Mesendoderm (in vitro differentiated cells): ENCODE results near the gene CAP2.

ENCODE experiments used
- DNase-seq: peaks from one replicate; pipeline ENCODE4 v3.0.0; 2013
- H2AK5ac ChIP-seq: 2 replicates; pipeline ENCODE4 v1.6.1; 2013; ENCODE audit warnings: low read length, inconsistent platforms
- H2BK120ac ChIP-seq: 2 replicates; pipeline ENCODE4 v1.6.1; 2013; ENCODE audit warnings: low read depth, mild to moderate bottlenecking, low read length, moderate library complexity, mixed read lengths
- H2BK15ac ChIP-seq: replicated peaks from 2 replicates; pipeline ENCODE4 v1.6.1; 2013; ENCODE audit warnings: low read depth, mild to moderate bottlenecking, moderate library complexity
- H2BK5ac ChIP-seq: 2 replicates; pipeline ENCODE4 v1.6.1; 2013; ENCODE audit warnings: low read length, inconsistent platforms
- H3K18ac ChIP-seq: 2 replicates; pipeline ENCODE4 v1.6.1; 2013; ENCODE audit warnings: mild to moderate bottlenecking, low read length, mixed read lengths
- H3K23ac ChIP-seq: one replicate; pipeline ENCODE4 v1.6.1; 2013; ENCODE audit warnings: low read length
- H3K27ac ChIP-seq: 2 replicates; pipeline ENCODE4 v1.5.1; 2013; ENCODE audit warnings: low read depth, mild to moderate bottlenecking, inconsistent platforms, low read length, moderate library complexity
- H3K27me3 ChIP-seq: 2 replicates; pipeline ENCODE4 v1.6.1; 2013; ENCODE audit warnings: low read length, control low read depth, mild to moderate bottlenecking, inconsistent platforms; ENCODE audit not compliant: insufficient read depth, poor library complexity
- H3K36me3 ChIP-seq: 2 replicates; pipeline ENCODE4 v1.6.1; 2013; ENCODE audit warnings: low read length, inconsistent platforms; ENCODE audit not compliant: control insufficient read depth, insufficient read depth
- H3K4ac ChIP-seq: one replicate; pipeline ENCODE4 v1.6.1; 2013; ENCODE audit warnings: low read depth, mild to moderate bottlenecking, low read length, moderate library complexity
- H3K4me1 ChIP-seq: 2 replicates; pipeline ENCODE4 v1.6.1; 2013; ENCODE audit warnings: low read depth, low read length, inconsistent platforms; ENCODE audit not compliant: control insufficient read depth
- H3K4me2 ChIP-seq: 2 replicates; pipeline ENCODE4 v1.6.1; 2013; ENCODE audit warnings: low read length
- H3K4me3 ChIP-seq: 2 replicates; pipeline ENCODE4 v1.5.1; 2013; ENCODE audit warnings: mild to moderate bottlenecking, low read length
- H3K56ac ChIP-seq: one replicate; pipeline ENCODE4 v1.6.1; 2013; ENCODE audit warnings: low read length
- H3K79me1 ChIP-seq: 2 replicates; pipeline ENCODE4 v1.6.1; 2013; ENCODE audit warnings: low read length, inconsistent platforms
- H3K79me2 ChIP-seq: 2 replicates; pipeline ENCODE4 v1.6.1; 2013; ENCODE audit warnings: mild to moderate bottlenecking, low read length; ENCODE audit not compliant: control insufficient read depth, insufficient read depth
- H3K9ac ChIP-seq: 2 replicates; pipeline ENCODE4 v1.6.1; 2013; ENCODE audit warnings: low read length, inconsistent platforms
- H4K5ac ChIP-seq: one replicate; pipeline ENCODE4 v1.6.1; 2013; ENCODE audit warnings: low read length
- H4K8ac ChIP-seq: one replicate; pipeline ENCODE4 v1.6.1; 2013; ENCODE audit warnings: low read depth, mild to moderate bottlenecking, control low read depth, low read length, moderate library complexity
- WGBS: extraction: QIAGEN DNeasy Blood & Tissue Kit; methylation state at CpG from one replicate; pipeline ENCODE4 v1.1.7; 2013; ENCODE audit warnings: low lambda C conversion rate, missing lambda C conversion rate; ENCODE audit not compliant: insufficient coverage; ENCODE audit errors: extremely low coverage; 5-methylcytosine and 5-hydroxymethylcytosine counted together

Gene CAP2

DNA sequence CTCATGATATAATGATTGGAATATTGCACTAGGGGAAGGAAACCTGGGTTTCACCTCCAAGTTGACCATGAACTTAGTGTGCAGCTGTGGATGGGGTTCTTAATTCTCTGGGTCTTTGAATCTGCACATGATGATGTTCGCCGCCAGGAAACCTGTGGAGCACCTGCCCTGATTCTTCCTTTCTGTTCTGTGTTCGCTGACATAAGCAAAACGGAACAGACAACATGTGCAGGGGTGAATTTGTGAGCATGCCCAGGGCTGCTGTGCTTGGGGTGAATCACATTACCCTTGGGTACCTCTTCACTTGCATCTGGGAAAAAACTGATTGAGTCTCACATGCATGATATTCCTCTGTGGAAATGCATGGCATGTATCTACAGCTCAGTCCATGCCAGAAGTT, 48.8 kb downstream of the CAP2 start:
- no peaks in the 10 kb centered on the region for H3K4me1 ChIP-seq

GRCh38 chr6:17446713-17447112, 53.3 kb downstream of the CAP2 start:
- WGBS, result no CpG with 5 or more reads among the region's 2 CpGs
- H3K27me3 ChIP-seq, result no peaks in the 10 kb centered on the region

More for the DNA sequence above, 48.8 kb downstream of the CAP2 start:
- no CpG with 5 or more reads among the region's 4 CpGs for WGBS
- Histone ChIP-seq H2BK15ac (no peak overlapping the region), H3K79me2 (no peaks in the 10 kb centered on the region), H2BK5ac (no peak overlapping the region), H3K27ac (no peak overlapping the region), H3K79me1 (no peaks in the 10 kb centered on the region), H4K5ac (no peak overlapping the region), H3K18ac (no peak overlapping the region), H3K4me3 (no peak overlapping the region), H3K23ac (no peak overlapping the region), H2BK120ac (no peak overlapping the region), H3K4me2 (no peak overlapping the region), H3K9ac (no peak overlapping the region), H3K56ac (no peak overlapping the region), H3K27me3 (no peaks in the 10 kb centered on the region), H3K4ac (no peak overlapping the region), H3K36me3 (no peaks in the 10 kb centered on the region), H4K8ac (no peak overlapping the region), H2AK5ac (no peak overlapping the region)
- DNase-seq, result no peak

GRCh38 chr6:17448165-17448564, 54.8 kb downstream of the CAP2 start:
- H3K79me1 ChIP-seq, result no peaks in the 10 kb centered on the region
- no peaks in the 10 kb centered on the region for H3K27me3 ChIP-seq
- H2BK15ac ChIP-seq, result no peak overlapping the region
- H3K56ac ChIP-seq, result no peak overlapping the region
- no peak overlapping the region for H4K8ac ChIP-seq
- H2BK5ac ChIP-seq, result no peak overlapping the region
- no peak overlapping the region for H2BK120ac ChIP-seq
- H3K18ac ChIP-seq, result no peak overlapping the region
- H4K5ac ChIP-seq, result no peak overlapping the region
- no peak overlapping the region for H3K23ac ChIP-seq
- H3K9ac ChIP-seq, result no peak overlapping the region
- no CpG with 5 or more reads among the region's 1 CpG for WGBS
- H3K27ac ChIP-seq, result no peak overlapping the region
- no peak overlapping the region for H3K4ac ChIP-seq
- no peaks in the 10 kb centered on the region for H3K36me3 ChIP-seq
- H3K79me2 ChIP-seq, result no peaks in the 10 kb centered on the region
- no peaks in the 10 kb centered on the region for H3K4me1 ChIP-seq
- H3K4me2 ChIP-seq, result no peak overlapping the region
- no peak overlapping the region for H2AK5ac ChIP-seq
- no peak for DNase-seq
- no peak overlapping the region for H3K4me3 ChIP-seq

More at GRCh38 chr6:17446713-17447112, 53.3 kb downstream of the CAP2 start:
- no peaks in the 10 kb centered on the region for H3K4me1 ChIP-seq
- no peak overlapping the region for H3K4me2 ChIP-seq
- H3K9ac ChIP-seq, result no peak overlapping the region
- H3K18ac ChIP-seq, result no peak overlapping the region
- H3K4ac ChIP-seq, result no peak overlapping the region
- H3K79me2 ChIP-seq, result no peaks in the 10 kb centered on the region
- no peak overlapping the region for H4K8ac ChIP-seq
- H2BK15ac ChIP-seq, result no peak overlapping the region
- H3K23ac ChIP-seq, result no peak overlapping the region
- no peak overlapping the region for H2BK120ac ChIP-seq
- no peak for DNase-seq
- no peak overlapping the region for H2BK5ac ChIP-seq
- no peak overlapping the region for H3K27ac ChIP-seq
- no peak overlapping the region for H3K56ac ChIP-seq
- no peak overlapping the region for H4K5ac ChIP-seq
- no peak overlapping the region for H3K4me3 ChIP-seq
- H2AK5ac ChIP-seq, result no peak overlapping the region
- no peaks in the 10 kb centered on the region for H3K79me1 ChIP-seq
- H3K36me3 ChIP-seq, result no peaks in the 10 kb centered on the region

GRCh38 chr6:17450397-17450796, 57.0 kb downstream of the CAP2 start:
- Histone ChIP-seq H2AK5ac (no peak overlapping the region), H4K8ac (no peak overlapping the region), H3K27ac (no peak overlapping the region), H3K4me3 (no peak overlapping the region), H3K27me3 (no peaks in the 10 kb centered on the region), H3K79me2 (no peaks in the 10 kb centered on the region), H3K4ac (no peak overlapping the region), H2BK15ac (no peak overlapping the region), H2BK5ac (no peak overlapping the region), H3K36me3 (no peaks in the 10 kb centered on the region), H3K4me2 (no peak overlapping the region), H3K9ac (no peak overlapping the region), H3K4me1 (peaks cover 2% of the 10 kb centered on the region), H3K56ac (no peak overlapping the region), H4K5ac (no peak overlapping the region), H3K79me1 (peaks cover 2% of the 10 kb centered on the region), H3K23ac (no peak overlapping the region), H3K18ac (no peak overlapping the region), H2BK120ac (no peak overlapping the region)
- no peak for DNase-seq
- no CpG with 5 or more reads among the region's 1 CpG for WGBS

GRCh38 chr6:17450832-17451231, 57.4 kb downstream of the CAP2 start:
- Histone ChIP-seq H3K27me3 (no peaks in the 10 kb centered on the region), H2BK120ac (no peak overlapping the region), H3K56ac (no peak overlapping the region), H2BK5ac (no peak overlapping the region), H3K79me1 (peaks cover 2% of the 10 kb centered on the region), H3K4me2 (no peak overlapping the region), H3K4me1 (peaks cover 2% of the 10 kb centered on the region), H3K23ac (no peak overlapping the region), H3K4ac (no peak overlapping the region), H3K79me2 (no peaks in the 10 kb centered on the region), H3K27ac (no peak overlapping the region), H3K4me3 (no peak overlapping the region), H3K36me3 (no peaks in the 10 kb centered on the region), H3K18ac (no peak overlapping the region), H2AK5ac (no peak overlapping the region), H3K9ac (no peak overlapping the region), H2BK15ac (no peak overlapping the region), H4K8ac (no peak overlapping the region), H4K5ac (no peak overlapping the region)
- DNase-seq, result no peak
- no CpG with 5 or more reads among the region's 5 CpGs for WGBS

GRCh38 chr6:17452096-17452495, 58.7 kb downstream of the CAP2 start:
- Histone ChIP-seq H2AK5ac (no peak overlapping the region), H3K23ac (no peak overlapping the region), H3K27me3 (no peaks in the 10 kb centered on the region), H3K79me2 (no peaks in the 10 kb centered on the region), H3K9ac (no peak overlapping the region), H3K4me2 (no peak overlapping the region), H2BK5ac (no peak overlapping the region), H3K18ac (no peak overlapping the region), H3K4ac (no peak overlapping the region), H2BK15ac (no peak overlapping the region), H3K4me1 (peaks cover 2% of the 10 kb centered on the region), H4K8ac (no peak overlapping the region), H4K5ac (no peak overlapping the region), H3K36me3 (no peaks in the 10 kb centered on the region), H3K27ac (no peak overlapping the region), H3K56ac (no peak overlapping the region), H3K79me1 (peaks cover 2% of the 10 kb centered on the region), H2BK120ac (no peak overlapping the region), H3K4me3 (no peak overlapping the region)
- no CpG with 5 or more reads among the region's 6 CpGs for WGBS
- DNase-seq, result no peak
